Measurements from ENCODE around the gene GADL1.
A peak's percentile ranks its signal among the peaks of the same experiment; 100 is the strongest.

The GADL1 gene, protein sequence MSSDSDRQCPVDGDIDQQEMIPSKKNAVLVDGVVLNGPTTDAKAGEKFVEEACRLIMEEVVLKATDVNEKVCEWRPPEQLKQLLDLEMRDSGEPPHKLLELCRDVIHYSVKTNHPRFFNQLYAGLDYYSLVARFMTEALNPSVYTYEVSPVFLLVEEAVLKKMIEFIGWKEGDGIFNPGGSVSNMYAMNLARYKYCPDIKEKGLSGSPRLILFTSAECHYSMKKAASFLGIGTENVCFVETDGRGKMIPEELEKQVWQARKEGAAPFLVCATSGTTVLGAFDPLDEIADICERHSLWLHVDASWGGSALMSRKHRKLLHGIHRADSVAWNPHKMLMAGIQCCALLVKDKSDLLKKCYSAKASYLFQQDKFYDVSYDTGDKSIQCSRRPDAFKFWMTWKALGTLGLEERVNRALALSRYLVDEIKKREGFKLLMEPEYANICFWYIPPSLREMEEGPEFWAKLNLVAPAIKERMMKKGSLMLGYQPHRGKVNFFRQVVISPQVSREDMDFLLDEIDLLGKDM

DNA sequence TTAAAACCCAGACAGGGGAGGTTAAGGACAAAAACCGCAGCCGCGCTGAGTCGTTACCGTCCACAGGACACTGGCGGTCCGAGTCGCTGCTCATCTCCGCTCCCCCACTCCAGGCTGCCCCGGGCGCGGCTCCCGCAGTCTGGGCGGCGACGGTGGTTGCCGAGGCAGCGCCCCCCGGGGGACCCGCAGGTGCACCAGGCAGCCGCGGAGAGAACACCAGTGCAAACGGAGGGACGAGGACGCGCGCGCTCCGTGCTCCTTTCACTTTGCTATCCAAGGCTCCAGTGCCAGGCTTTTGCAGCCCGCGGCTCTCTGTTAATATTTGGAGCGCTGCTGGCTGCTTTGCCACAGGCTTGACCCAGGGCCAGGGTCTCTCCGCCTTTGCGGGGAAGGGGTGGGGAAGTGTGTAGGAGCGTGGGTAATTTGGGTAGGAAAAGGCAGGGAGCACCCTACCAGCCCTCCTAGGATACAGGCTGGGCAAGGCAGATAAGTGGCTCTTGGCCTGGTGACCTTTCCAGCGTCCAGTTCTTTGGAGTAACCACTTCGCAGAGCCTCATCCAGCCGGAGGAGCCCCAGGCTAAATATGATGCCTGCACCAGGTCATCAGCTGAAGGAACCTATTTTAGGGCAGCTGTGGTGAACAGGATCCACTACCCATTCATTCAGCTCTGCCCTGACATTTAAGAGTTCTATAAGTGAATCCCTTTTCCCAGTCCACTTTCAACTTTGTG lies at the start of gene GADL1:
Gene GADL1, minus strand, starts transcription at position 141 of the 731 bp plus-strand sequence. Its CDS starts 47 bp downstream, at position 94.
- Mint-ChIP-seq H3K36me3 (no peaks in the 10 kb centered on the region), H3K27ac (peak within 1 kb of the TSS; percentile 51), H3K4me1 (peaks cover 11 to 18% of the 10 kb centered on the region in 2 donors), H3K4me3 (peak within 1 kb of the TSS; percentile 76), H3K27me3 (peaks cover 18 to 31% of the 10 kb centered on the region in 2 donors), H3K9me3 (no peaks in the 10 kb centered on the region)
- DNase-seq = peak; percentile 2
- peak; percentile 60 to 69 for ATAC-seq (replicated peaks)

DNA sequence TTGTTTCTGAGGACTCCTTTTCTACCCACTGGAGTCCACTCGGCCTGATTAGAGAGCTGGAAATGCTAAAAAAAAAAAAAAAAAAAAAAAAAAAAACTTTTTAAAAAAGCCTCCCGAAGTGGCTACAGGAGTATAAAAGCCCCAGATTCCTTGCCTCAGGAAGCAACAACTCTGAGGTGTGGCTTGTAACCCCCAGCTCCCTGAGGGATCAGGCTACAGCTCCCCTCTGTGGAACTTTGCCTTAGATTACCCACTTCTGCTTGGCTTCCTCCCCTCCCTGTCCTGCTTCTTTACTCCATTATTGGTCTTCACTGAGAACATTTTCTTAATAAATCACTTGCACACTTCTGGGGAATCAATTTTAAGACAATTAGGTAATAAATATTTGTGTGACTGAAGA lies 49.7 kb upstream of the GADL1 start:
- no peaks in the 10 kb centered on the region for H3K36me3 Mint-ChIP-seq
- no peak overlapping the region for H3K27ac Mint-ChIP-seq
- H3K4me1 Mint-ChIP-seq = no peaks in the 10 kb centered on the region
- H3K27me3 Mint-ChIP-seq = no peaks in the 10 kb centered on the region
- no peak for DNase-seq
- no peaks in the 10 kb centered on the region for H3K9me3 Mint-ChIP-seq
- ATAC-seq (replicated peaks) = no peak
- no peak overlapping the region for H3K4me3 Mint-ChIP-seq

DNA sequence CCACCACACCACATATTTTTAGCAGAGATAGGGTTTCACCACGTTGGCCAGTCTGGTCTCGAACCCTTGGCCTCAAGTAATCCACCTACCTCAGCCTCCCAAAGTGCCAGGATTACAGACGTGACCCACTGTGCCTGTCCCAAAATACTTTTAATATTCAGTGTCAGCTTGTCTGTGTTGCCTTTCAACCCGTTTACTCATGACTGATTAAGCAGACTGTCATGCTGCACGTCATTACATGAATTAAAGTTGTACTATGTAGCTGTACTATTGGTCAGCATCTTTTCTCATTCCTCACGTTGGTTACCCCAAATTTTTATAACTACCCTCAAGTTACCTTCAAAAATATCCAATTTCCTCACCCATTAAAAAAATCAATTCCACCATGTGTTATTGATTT lies 48.7 kb upstream of the GADL1 start:
- Mint-ChIP-seq H3K4me1 (no peaks in the 10 kb centered on the region), H3K4me3 (no peak overlapping the region), H3K27ac (no peak overlapping the region), H3K27me3 (no peaks in the 10 kb centered on the region), H3K36me3 (no peaks in the 10 kb centered on the region), H3K9me3 (no peaks in the 10 kb centered on the region)
- no peak for DNase-seq
- no peak for ATAC-seq (replicated peaks)

DNA sequence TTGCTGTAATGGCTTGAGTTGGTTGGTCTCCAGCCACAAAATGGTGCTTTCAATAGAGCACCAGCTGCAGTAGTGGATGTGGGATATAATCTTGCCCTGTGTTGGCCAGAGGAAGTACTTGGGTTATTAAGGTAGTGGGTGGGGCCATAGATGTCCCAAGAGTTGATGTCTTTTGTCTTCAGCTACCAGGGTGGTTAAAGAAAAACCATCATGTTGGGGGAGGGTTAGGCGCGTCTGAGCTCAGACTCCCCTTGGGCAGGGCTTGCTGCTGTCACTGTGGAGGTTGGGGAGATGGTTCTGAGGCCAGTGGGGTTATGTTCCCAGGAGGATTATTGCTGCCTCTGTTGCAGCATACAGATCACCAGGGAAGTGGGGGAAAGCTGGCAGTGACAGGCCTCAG lies 46.9 kb upstream of the GADL1 start:
- ATAC-seq (replicated peaks) (no peak), DNase-seq (no peak)
- H3K4me3 Mint-ChIP-seq = no peak overlapping the region
- no peaks in the 10 kb centered on the region for H3K36me3 Mint-ChIP-seq
- no peaks in the 10 kb centered on the region for H3K9me3 Mint-ChIP-seq
- no peaks in the 10 kb centered on the region for H3K27me3 Mint-ChIP-seq
- no peak overlapping the region for H3K27ac Mint-ChIP-seq
- H3K4me1 Mint-ChIP-seq = no peaks in the 10 kb centered on the region

DNA sequence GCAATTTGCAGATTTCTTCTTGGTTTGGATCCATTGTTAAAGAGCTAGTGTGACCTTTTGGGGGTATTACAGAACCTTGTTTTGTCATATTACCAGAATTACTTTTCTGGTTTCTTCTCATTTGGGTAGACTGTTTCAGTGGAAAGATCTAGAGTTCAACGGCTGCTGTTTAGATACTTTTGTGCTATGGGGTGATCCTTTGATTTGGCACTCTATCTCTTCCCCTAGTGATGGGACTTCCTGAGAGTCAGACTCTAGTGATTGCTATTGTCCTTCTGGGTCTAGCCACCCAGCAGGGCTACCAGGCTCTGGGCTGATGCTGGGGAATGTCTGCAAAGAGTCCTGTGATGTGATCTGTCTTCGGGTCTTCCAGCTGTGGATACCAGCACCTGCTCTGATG lies 46.3 kb upstream of the GADL1 start:
- Mint-ChIP-seq H3K4me3 (no peak overlapping the region), H3K9me3 (no peaks in the 10 kb centered on the region), H3K27ac (no peak overlapping the region), H3K4me1 (no peaks in the 10 kb centered on the region), H3K27me3 (no peaks in the 10 kb centered on the region), H3K36me3 (no peaks in the 10 kb centered on the region)
- no peak for ATAC-seq (replicated peaks)
- no peak for DNase-seq

DNA sequence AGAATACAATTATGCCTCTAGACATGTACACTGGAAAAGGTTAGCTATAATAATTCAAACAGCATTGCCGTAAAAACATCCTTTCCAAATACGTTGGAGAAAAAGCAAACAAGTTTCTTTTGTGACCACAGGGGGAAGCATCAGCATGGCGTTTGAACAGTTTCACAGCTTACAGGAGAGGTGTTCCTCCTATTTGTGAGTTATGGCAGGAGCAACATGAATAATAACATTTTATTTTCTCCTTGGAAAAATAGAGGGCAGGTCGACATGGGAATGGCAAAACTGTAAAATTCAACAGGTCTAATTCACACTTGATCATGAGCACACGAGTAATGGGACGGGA lies 39.7 kb upstream of the GADL1 start:
- Mint-ChIP-seq H3K4me3 (no peak overlapping the region), H3K27me3 (no peaks in the 10 kb centered on the region), H3K9me3 (peaks cover 0 to 2% of the 10 kb centered on the region in 2 donors), H3K4me1 (peaks cover 6 to 8% of the 10 kb centered on the region in 2 donors), H3K36me3 (no peaks in the 10 kb centered on the region), H3K27ac (no peak overlapping the region)
- ATAC-seq (replicated peaks) = no peak
- no peak for DNase-seq

DNA sequence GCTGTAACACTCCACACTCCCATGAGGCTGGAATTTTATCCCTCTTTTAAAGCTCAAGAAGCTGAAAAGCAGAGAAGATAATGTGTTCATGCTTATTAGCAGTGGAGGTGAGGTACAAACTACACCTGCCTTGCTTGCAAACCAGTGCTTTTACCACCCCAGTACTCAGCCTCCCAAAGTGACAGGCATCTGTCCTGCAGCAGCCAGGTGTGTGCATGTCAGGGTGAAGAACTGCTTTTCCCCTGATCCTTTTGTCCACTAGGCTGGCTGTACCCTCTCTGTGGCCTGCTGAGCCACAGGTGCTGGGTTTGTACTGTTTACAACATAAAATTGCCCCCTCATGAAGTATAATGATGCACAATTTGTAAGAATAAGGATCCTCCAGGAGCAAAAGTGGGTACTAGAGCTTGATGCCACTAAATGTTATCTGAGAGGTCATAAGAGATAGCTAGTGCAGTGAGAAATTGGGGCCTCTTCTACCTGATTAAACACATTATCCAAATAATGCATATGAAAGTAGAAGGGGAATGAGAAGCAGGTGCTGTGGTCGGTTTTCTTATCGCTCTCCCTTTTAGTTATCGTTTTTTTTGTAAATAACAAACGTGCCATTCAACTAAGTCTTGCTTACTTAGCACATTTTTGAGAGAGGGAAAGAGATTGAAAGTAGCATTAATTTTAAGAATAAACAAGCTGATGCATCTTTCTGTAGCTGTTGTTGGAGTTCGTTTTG lies 39.2 kb upstream of the GADL1 start:
- Mint-ChIP-seq H3K4me1 (peaks cover 6 to 8% of the 10 kb centered on the region in 2 donors), H3K27me3 (no peaks in the 10 kb centered on the region), H3K27ac (no peak overlapping the region), H3K9me3 (peaks cover 0 to 2% of the 10 kb centered on the region in 2 donors), H3K36me3 (no peaks in the 10 kb centered on the region), H3K4me3 (no peak overlapping the region)
- DNase-seq = no peak
- no peak for ATAC-seq (replicated peaks)

DNA sequence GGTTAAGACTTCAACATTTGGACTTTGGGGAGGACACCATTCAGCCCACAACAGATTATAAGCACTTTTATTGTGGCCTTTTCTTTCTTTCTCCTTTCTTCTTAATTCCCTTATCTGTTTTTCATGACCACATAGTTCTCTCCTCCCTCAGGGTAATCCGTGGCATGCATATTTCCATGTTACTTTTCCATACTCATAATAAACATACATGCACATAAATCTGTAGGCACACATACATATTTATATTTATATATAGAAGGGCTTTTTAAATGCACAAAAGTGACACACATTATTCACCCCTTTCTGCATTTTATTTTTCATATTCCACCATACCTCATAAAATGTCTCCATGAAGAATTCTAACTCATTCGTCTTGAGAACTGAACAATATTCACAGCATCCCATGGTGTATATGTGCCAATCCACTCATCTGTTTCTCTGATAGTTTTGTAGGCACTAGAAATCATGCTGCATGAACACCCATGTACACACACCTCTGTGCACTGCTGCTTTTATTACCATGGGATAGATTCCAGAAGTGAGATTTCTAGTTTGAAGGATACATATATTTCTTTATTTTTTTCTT lies 38.1 kb upstream of the GADL1 start:
- Mint-ChIP-seq H3K4me1 (peaks cover 6 to 8% of the 10 kb centered on the region in 2 donors), H3K4me3 (no peak overlapping the region), H3K36me3 (no peaks in the 10 kb centered on the region), H3K9me3 (peaks cover 0 to 2% of the 10 kb centered on the region in 2 donors), H3K27ac (no peak overlapping the region), H3K27me3 (no peaks in the 10 kb centered on the region)
- DNase-seq (no peak), ATAC-seq (replicated peaks) (no peak)

DNA sequence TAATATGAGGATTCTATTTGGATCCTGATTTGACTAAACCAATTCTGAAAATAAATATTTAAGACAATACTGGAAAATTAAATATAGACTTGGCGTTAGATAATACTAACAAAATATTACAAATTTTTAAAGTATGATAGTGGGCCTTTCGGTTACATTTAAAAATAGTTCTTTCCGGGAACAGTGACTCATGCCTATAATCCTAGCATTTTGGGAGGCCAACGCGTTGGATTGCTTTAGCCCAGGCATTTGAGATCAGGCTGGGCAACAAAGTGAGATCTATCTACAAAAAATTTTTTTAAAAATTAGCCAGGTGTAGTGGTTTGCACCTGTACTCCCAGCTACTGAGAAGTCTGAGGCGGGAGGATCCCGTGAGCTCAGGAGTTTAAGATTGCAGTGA lies 30.3 kb upstream of the GADL1 start:
- DNase-seq = no peak
- no peak overlapping the region for H3K4me3 Mint-ChIP-seq

DNA sequence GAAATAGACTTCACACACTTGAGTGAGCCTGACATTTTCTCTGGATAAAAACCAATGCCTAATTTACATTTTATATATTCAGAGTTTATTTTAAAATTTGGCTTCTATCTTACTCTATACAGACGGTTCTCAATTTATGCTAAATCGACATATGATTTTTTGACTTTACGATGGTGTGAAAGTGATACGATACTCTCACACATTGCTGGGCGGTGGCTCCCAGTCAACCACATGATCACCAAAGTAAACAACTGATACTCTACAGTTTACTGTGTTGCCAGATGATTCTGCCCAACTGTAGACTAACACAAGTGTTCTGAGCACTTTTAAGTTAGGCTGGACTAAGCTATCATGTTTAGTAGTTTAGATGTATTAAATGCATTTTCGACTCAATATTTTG lies 25.1 kb upstream of the GADL1 start:
- Mint-ChIP-seq H3K36me3 (no peaks in the 10 kb centered on the region), H3K27me3 (peaks cover 0 to 4% of the 10 kb centered on the region in 2 donors), H3K4me1 (no peaks in the 10 kb centered on the region), H3K27ac (no peak overlapping the region), H3K9me3 (peaks cover 4% of the 10 kb centered on the region in 2 donors), H3K4me3 (no peak overlapping the region)
- ATAC-seq (replicated peaks) (no peak), DNase-seq (no peak)

More for the DNA sequence above, 30.3 kb upstream of the GADL1 start:
- no peak overlapping the region for H3K27ac Mint-ChIP-seq
- H3K9me3 Mint-ChIP-seq = peaks cover 4% of the 10 kb centered on the region in 2 donors
- ATAC-seq (replicated peaks) = no peak
- no peaks in the 10 kb centered on the region for H3K36me3 Mint-ChIP-seq
- peaks cover 0 to 4% of the 10 kb centered on the region in 2 donors for H3K27me3 Mint-ChIP-seq
- H3K4me1 Mint-ChIP-seq = no peaks in the 10 kb centered on the region

DNA sequence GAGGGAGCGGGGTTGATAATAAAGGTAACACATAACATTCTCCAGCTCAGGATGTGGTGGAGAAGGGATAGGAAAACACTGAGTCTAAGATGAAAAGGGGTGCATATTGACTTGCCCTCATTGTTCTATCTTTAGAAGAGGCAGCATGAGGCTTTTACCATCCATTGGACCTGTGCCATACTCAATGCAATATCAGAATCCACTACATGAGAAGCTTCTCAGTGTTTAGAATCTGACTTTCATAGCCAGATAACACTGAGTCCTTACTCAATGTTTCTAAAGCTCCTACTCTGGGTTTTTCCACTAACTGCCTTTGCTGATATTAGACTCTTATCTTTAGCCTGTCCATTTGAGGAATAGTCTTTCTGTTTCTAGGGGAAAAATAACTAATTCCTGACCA lies 24.3 kb upstream of the GADL1 start:
- Mint-ChIP-seq H3K36me3 (no peaks in the 10 kb centered on the region), H3K4me1 (no peaks in the 10 kb centered on the region), H3K4me3 (no peak overlapping the region), H3K27me3 (peaks cover 0 to under 1% of the 10 kb centered on the region in 2 donors), H3K27ac (no peak overlapping the region), H3K9me3 (peaks cover 4% of the 10 kb centered on the region in 2 donors)
- ATAC-seq (replicated peaks) = no peak
- no peak for DNase-seq

DNA sequence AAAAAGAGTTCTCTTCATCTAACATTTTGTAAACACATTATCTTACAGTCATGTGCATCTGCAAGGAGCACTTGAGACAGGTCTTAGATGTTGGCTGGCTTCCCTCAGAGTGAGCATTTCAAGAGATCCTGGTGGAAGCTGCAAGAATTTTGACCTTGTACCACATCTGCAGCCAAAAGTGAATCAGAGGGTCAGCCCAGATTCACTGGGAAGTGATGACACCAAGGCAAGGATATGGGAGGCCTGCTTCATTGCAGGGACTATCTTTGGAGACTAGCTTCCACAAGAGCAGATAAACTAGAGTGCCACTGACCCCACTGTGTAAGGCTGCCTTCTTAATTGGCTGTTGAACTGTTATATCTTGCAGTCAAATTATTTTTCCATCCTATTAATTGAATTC lies 21.3 kb upstream of the GADL1 start:
- Mint-ChIP-seq H3K9me3 (peaks cover 4% of the 10 kb centered on the region in 2 donors), H3K27me3 (no peaks in the 10 kb centered on the region), H3K27ac (no peak overlapping the region), H3K4me1 (no peaks in the 10 kb centered on the region), H3K4me3 (no peak overlapping the region), H3K36me3 (no peaks in the 10 kb centered on the region)
- no peak for DNase-seq
- ATAC-seq (replicated peaks) = no peak

DNA sequence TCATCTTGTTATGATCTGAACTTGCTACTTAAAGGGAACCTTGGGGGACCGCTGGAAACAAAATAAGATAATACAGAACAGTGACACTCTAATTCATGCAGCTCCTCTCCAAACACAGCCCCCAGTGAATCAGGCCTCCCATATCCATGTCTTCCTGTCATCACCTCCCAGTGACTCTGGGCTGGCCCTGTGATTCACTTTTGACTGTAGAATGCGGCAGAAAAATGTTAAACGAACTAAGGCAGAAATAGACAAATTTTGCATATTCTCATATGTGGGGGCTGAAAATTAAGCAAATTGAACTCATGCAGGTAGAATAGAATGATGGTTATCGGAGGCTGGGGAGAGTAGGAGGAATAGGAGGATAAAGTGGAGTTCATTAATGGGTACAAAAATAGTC lies 20.2 kb upstream of the GADL1 start:
- ATAC-seq (replicated peaks) (no peak), DNase-seq (no peak)
- Mint-ChIP-seq H3K27me3 (no peaks in the 10 kb centered on the region), H3K4me3 (no peak overlapping the region), H3K9me3 (no peaks in the 10 kb centered on the region), H3K27ac (no peak overlapping the region), H3K4me1 (no peaks in the 10 kb centered on the region), H3K36me3 (no peaks in the 10 kb centered on the region)

DNA sequence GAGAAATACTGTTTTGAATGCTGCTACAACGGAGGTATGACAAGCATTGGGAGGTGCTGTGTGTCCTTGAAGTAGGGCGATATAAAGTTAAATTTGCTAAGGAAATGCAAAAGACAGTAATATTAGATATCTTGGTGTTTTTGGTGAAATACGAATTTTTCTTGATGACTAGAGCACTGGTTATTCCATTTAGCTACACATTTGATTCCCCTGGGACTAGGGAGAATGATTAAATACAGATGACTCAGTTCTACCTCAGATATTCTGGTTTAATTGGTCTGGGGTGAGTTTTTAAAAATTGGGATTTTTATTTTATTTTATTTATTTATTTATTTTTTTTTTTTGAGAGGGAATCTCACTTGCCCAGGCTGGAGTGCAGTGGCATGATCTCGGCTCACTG lies 18.7 kb upstream of the GADL1 start:
- no peak overlapping the region for H3K4me3 Mint-ChIP-seq
- no peaks in the 10 kb centered on the region for H3K4me1 Mint-ChIP-seq
- no peaks in the 10 kb centered on the region for H3K27me3 Mint-ChIP-seq
- no peak overlapping the region for H3K27ac Mint-ChIP-seq
- no peaks in the 10 kb centered on the region for H3K9me3 Mint-ChIP-seq
- H3K36me3 Mint-ChIP-seq = no peaks in the 10 kb centered on the region
- ATAC-seq (replicated peaks) (no peak), DNase-seq (no peak)
